UCSD-AML1 (cell line): ENCODE results near the gene SKIC2.

Source experiments
- DNase-seq: peaks from one replicate; lab custom pipeline; 2025; ENCODE audit not compliant: unreplicated experiment; lab: John Stamatoyannopoulos, UW

Gene SKIC2

GRCh38 chr6:31945507-31946369 is 13.2 kb upstream of the SKIC2 start, which contains the start of gene CFB:
Gene CFB (plus strand): TSS chr6:31946095. CDS start chr6:31946222, 127 bp downstream.
- no peak for DNase-seq

- DNase-seq: no peak
Measured at GRCh38 chr6:31946370-31946885, 12.5 kb upstream of the SKIC2 start.

GRCh38 chr6:31947070-31947675 is 11.8 kb upstream of the SKIC2 start:
- DNase-seq: no peak

GRCh38 chr6:31947864-31948263 is 11.1 kb upstream of the SKIC2 start:
- no peak for DNase-seq

GRCh38 chr6:31948306-31948705 is 10.7 kb upstream of the SKIC2 start:
- no peak for DNase-seq

GRCh38 chr6:31948753-31949413 is 10.1 kb upstream of the SKIC2 start:
- DNase-seq: no peak

- DNase-seq: no peak
Measured at GRCh38 chr6:31949926-31950548, 8.9 kb upstream of the SKIC2 start.

- peak; percentile 39 for DNase-seq
Measured at GRCh38 chr6:31952140-31952805, 6.7 kb upstream of the SKIC2 start.

GRCh38 chr6:31952890-31953289 is 6.1 kb upstream of the SKIC2 start:
- no peak for DNase-seq

GRCh38 chr6:31954511-31954910 is 4.5 kb upstream of the SKIC2 start:
- no peak for DNase-seq

GRCh38 chr6:31956796-31957195 is 2.2 kb upstream of the SKIC2 start:
- no peak for DNase-seq

- no peak for DNase-seq
Measured at GRCh38 chr6:31958412-31958740, 599 bp upstream of the SKIC2 start.

GRCh38 chr6:31961616-31962015 is 2.6 kb downstream of the SKIC2 start:
- DNase-seq: no peak

GRCh38 chr6:31963921-31964320 is 4.9 kb downstream of the SKIC2 start:
- no peak for DNase-seq

GRCh38 chr6:31965700-31966099 is 6.7 kb downstream of the SKIC2 start:
- no peak for DNase-seq

- DNase-seq: no peak
Measured at GRCh38 chr6:31966506-31966905, 7.5 kb downstream of the SKIC2 start.

GRCh38 chr6:31966997-31967925 is 8.3 kb downstream of the SKIC2 start:
- DNase-seq: no peak

- no peak for DNase-seq
Measured at GRCh38 chr6:31967926-31968320, 8.9 kb downstream of the SKIC2 start.

- DNase-seq: no peak
Measured at GRCh38 chr6:31968326-31968725, 9.4 kb downstream of the SKIC2 start.
